Loucy (cell line): ENCODE results near the gene CLASP1.

Source experiments
- H2AFZ ChIP-seq: fragments of 200-600 bp; sonication (generic); 2 replicates; pipeline ENCODE4 v1.6.0; 2016; ENCODE audit warnings: antibody characterized with exemption, mild to moderate bottlenecking, low read length, moderate library complexity
- H3F3A ChIP-seq: fragments of 200-600 bp; 2 replicates; pipeline ENCODE4 v1.6.0; 2016; ENCODE audit warnings: antibody characterized with exemption, low read depth, mild to moderate bottlenecking
- H3K27me3 ChIP-seq: fragments of 200-600 bp; sonication (generic); 2 replicates; pipeline ENCODE4 v1.6.1; 2014; ENCODE audit warnings: low read length, mild to moderate bottlenecking; ENCODE audit not compliant: insufficient read depth, poor library complexity, severe bottlenecking
- H3K36me3 ChIP-seq: fragments of 200-600 bp; sonication (generic); 2 replicates; pipeline ENCODE4 v1.6.1; 2016; ENCODE audit warnings: low read length; ENCODE audit not compliant: insufficient read depth
- H3K4me1 ChIP-seq: fragments of 200-600 bp; sonication (generic); 2 replicates; pipeline ENCODE4 v1.5.1; 2014; ENCODE audit warnings: low read length, mild to moderate bottlenecking; ENCODE audit not compliant: insufficient read depth, poor library complexity, severe bottlenecking
- H3K4me2 ChIP-seq: fragments of 200-600 bp; sonication (generic); 2 replicates; pipeline ENCODE4 v1.6.0; 2014; ENCODE audit warnings: antibody characterized with exemption, low read length, low read depth, mild to moderate bottlenecking; ENCODE audit not compliant: poor library complexity, severe bottlenecking
- H3K4me3 ChIP-seq: fragments of 200-600 bp; sonication (generic); 2 replicates; pipeline ENCODE4 v1.5.1; 2014; ENCODE audit warnings: low read length, mild to moderate bottlenecking, mixed read lengths; ENCODE audit not compliant: poor library complexity, severe bottlenecking
- H3K79me2 ChIP-seq: fragments of 200-600 bp; sonication (generic); 2 replicates; pipeline ENCODE4 v1.6.1; 2014; ENCODE audit warnings: low read length; ENCODE audit not compliant: insufficient read depth
- H3K9ac ChIP-seq: fragments of 200-600 bp; sonication (generic); 2 replicates; pipeline ENCODE4 v1.6.0; 2014; ENCODE audit warnings: mild to moderate bottlenecking, low read depth, low read length, moderate library complexity; ENCODE audit not compliant: poor library complexity, severe bottlenecking
- H3K9me2 ChIP-seq: fragments of 200-600 bp; sonication (generic); replicated peaks from 2 replicates; pipeline ENCODE4 v1.6.1; 2016; ENCODE audit warnings: low read depth, low read length, mixed read lengths
- H3K9me3 ChIP-seq: fragments of 200-600 bp; sonication (generic); 2 replicates; pipeline ENCODE4 v1.6.1; 2014; ENCODE audit warnings: mild to moderate bottlenecking, antibody characterized with exemption, low read length, low read depth; ENCODE audit not compliant: insufficient read depth
- H4K20me1 ChIP-seq: fragments of 200-600 bp; sonication (generic); 2 replicates; pipeline ENCODE4 v1.6.0; 2014; ENCODE audit warnings: antibody characterized with exemption, low read length, mild to moderate bottlenecking; ENCODE audit not compliant: insufficient read depth, poor library complexity, severe bottlenecking
- CTCF ChIP-seq: fragments of 200-600 bp; sonication (generic); conservative IDR thresholded peaks from 2 replicates; pipeline ENCODE4 v1.5.1; 2014; ENCODE audit warnings: mild to moderate bottlenecking, antibody characterized with exemption, low read length
- EZH2phosphoT487 ChIP-seq: fragments of 200-600 bp; IDR thresholded peaks from 2 replicates; pipeline ENCODE4 v1.6.1; 2018; ENCODE audit warnings: antibody characterized with exemption, mild to moderate bottlenecking, moderate library complexity, borderline replicate concordance

CLASP1 gene

GRCh38 chr2:121583555-121583954 is 65.7 kb downstream of the CLASP1 start:
- Histone ChIP-seq H2AFZ (no peak overlapping the region), H3K4me3 (no peak overlapping the region), H3K27me3 (no peaks in the 10 kb centered on the region), H3K36me3 (no peaks in the 10 kb centered on the region), H4K20me1 (peaks cover 13% of the 10 kb centered on the region), H3K9me2 (no peaks in the 10 kb centered on the region), H3K79me2 (peaks cover 91% of the 10 kb centered on the region), H3K9me3 (no peaks in the 10 kb centered on the region), H3K4me1 (no peaks in the 10 kb centered on the region), H3K4me2 (no peak overlapping the region), H3F3A (no peaks in the 10 kb centered on the region), H3K9ac (no peak overlapping the region)
- TF ChIP-seq CTCF, result no peak
- no peak for TF ChIP-seq EZH2phosphoT487

- no peaks in the 10 kb centered on the region for H3K4me1 ChIP-seq
- H2AFZ ChIP-seq, result no peak overlapping the region
- H3K79me2 ChIP-seq, result peaks cover 90% of the 10 kb centered on the region
- H3K9me3 ChIP-seq, result no peaks in the 10 kb centered on the region
- TF ChIP-seq CTCF (no peak), EZH2phosphoT487 (no peak)
- H4K20me1 ChIP-seq, result peaks cover 21% of the 10 kb centered on the region
- H3F3A ChIP-seq, result no peaks in the 10 kb centered on the region
- H3K36me3 ChIP-seq, result no peaks in the 10 kb centered on the region
- no peak overlapping the region for H3K9ac ChIP-seq
- no peak overlapping the region for H3K4me2 ChIP-seq
- H3K4me3 ChIP-seq, result no peak overlapping the region
- no peaks in the 10 kb centered on the region for H3K9me2 ChIP-seq
- no peaks in the 10 kb centered on the region for H3K27me3 ChIP-seq
Measured at GRCh38 chr2:121582272-121582671, 67.0 kb downstream of the CLASP1 start.

- Histone ChIP-seq H2AFZ (no peak overlapping the region), H3K4me3 (no peak overlapping the region), H3K27me3 (no peaks in the 10 kb centered on the region), H3K79me2 (peaks cover 89% of the 10 kb centered on the region), H3K4me2 (no peak overlapping the region), H3K9me3 (no peaks in the 10 kb centered on the region), H3K9me2 (no peaks in the 10 kb centered on the region), H3K36me3 (no peaks in the 10 kb centered on the region), H3F3A (no peaks in the 10 kb centered on the region), H3K9ac (no peak overlapping the region), H4K20me1 (peaks cover 31% of the 10 kb centered on the region), H3K4me1 (no peaks in the 10 kb centered on the region)
- TF ChIP-seq CTCF, result no peak
Measured at GRCh38 chr2:121579309-121579708, 70.0 kb downstream of the CLASP1 start.
